ENCODE results near the gene COL15A1.

DNA sequence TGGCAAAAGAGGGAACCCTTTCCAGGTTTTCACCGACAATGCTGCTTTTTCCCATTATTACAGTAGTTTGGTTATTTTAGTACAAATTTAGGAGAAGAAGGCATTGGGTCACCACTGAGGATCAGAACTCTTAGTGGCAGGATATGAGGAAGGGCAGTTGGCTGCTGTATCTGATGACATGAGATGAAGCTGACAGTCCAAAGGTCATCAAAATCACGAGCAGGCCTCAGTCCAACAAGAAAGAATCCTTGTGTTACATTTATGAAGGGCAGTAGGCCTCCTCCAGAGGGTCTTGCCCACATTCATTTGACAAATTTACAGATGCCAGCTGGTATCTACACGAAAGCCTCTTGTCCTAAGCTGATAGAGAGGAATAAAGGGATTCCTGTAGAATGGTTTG is 49.5 kb upstream of the COL15A1 start:
- TF ChIP-seq MYC (IDR thresholded peaks at IDR 0.05; ENCODE audit: low read depth, low read length), result no peak
- TF ChIP-seq, protein P1, sequence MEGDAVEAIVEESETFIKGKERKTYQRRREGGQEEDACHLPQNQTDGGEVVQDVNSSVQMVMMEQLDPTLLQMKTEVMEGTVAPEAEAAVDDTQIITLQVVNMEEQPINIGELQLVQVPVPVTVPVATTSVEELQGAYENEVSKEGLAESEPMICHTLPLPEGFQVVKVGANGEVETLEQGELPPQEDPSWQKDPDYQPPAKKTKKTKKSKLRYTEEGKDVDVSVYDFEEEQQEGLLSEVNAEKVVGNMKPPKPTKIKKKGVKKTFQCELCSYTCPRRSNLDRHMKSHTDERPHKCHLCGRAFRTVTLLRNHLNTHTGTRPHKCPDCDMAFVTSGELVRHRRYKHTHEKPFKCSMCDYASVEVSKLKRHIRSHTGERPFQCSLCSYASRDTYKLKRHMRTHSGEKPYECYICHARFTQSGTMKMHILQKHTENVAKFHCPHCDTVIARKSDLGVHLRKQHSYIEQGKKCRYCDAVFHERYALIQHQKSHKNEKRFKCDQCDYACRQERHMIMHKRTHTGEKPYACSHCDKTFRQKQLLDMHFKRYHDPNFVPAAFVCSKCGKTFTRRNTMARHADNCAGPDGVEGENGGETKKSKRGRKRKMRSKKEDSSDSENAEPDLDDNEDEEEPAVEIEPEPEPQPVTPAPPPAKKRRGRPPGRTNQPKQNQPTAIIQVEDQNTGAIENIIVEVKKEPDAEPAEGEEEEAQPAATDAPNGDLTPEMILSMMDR (IDR thresholded peaks at IDR 0.05; ENCODE audit: low read depth, low read length), result no peak
